Transverse colon (tissue), 4 donors: Measurements from ENCODE around the gene GPT2. TPM values are rescaled to one million over a fixed set of nuclear protein-coding genes. Genes with fewer than 3 reads are reported as not detected.

ENCODE experiments used
- DNase-seq: peaks from one replicate; pipeline ENCODE4 v3.0.0-alpha.2; 2019
- H3K27ac ChIP-seq, 4 donors: fragments of 200-600 bp; sonication (generic); 2 replicates each; pipeline ENCODE4 v1.5.1; 2016 to 2018; ENCODE audit warnings: inconsistent platforms in 4 of 4
- H3K27me3 ChIP-seq: fragments of 200-600 bp; sonication (generic); 2 replicates; pipeline ENCODE4 v1.5.1; 2017; ENCODE audit warnings: inconsistent platforms
- H3K36me3 ChIP-seq, 4 donors: fragments of 200-600 bp; sonication (generic); 2 replicates each; pipeline ENCODE4 v1.5.1; 2017 to 2019; ENCODE audit warnings: inconsistent platforms in 4 of 4
- H3K4me1 ChIP-seq, 4 donors: fragments of 200-600 bp; sonication (generic); 2 replicates each; pipeline ENCODE4 v1.5.1; 2017 to 2020; ENCODE audit warnings: inconsistent platforms in 4 of 4
- H3K4me3 ChIP-seq, 4 donors: fragments of 200-600 bp; sonication (generic); 1 replicate in 1 of 4; 2 replicates in 3 of 4; pipeline versions ENCODE4 v1.5.1 to v1.6.1; 2017 to 2019; ENCODE audit warnings: inconsistent platforms in 4 of 4
- H3K9me3 ChIP-seq, 2 donors: fragments of 200-600 bp; sonication (generic); 2 replicates each; pipeline ENCODE4 v1.5.1; 2017 to 2019; ENCODE audit warnings: inconsistent platforms in 2 of 2
- CTCF ChIP-seq, 5 experiments: fragments of 200-600 bp in 3 of 5; fragments of 450-650 bp in 2 of 5; sonication (generic) in 3 of 5; IDR thresholded peaks; 1 replicate in 2 of 5; 2 replicates in 3 of 5; pipeline ENCODE4 v1.5.1; 2016 to 2017; ENCODE audit warnings: antibody characterized with exemption in 5 of 5, inconsistent platforms in 3 of 5, mild to moderate bottlenecking in 2 of 5, moderate library complexity in 1 of 5
- EP300 ChIP-seq: sonication (generic); formaldehyde crosslinking; IDR thresholded peaks from one replicate; pipeline ENCODE4 v1.6.1; 2017; ENCODE audit warnings: antibody characterized with exemption, low read depth
- POLR2A ChIP-seq: fragments of 450-650 bp; IDR thresholded peaks from one replicate; pipeline ENCODE4 v1.6.1; 2016; ENCODE audit warnings: antibody characterized with exemption, mild to moderate bottlenecking, moderate library complexity
- POLR2AphosphoS5 ChIP-seq, 3 donors: sonication (generic); formaldehyde crosslinking; IDR thresholded peaks; one replicate each; pipeline ENCODE4 v1.6.1; 2016; ENCODE audit warnings: antibody characterized with exemption in 3 of 3
- WGBS, 2 donors: methylation state at CpG; one replicate each; pipeline ENCODE4 v1.1.5; 2018; ENCODE audit warnings: low coverage in 1 of 2; 5-methylcytosine and 5-hydroxymethylcytosine counted together
- in situ Hi-C, 4 donors: fragments of 200-750 bp; cut with MboI; loops; one replicate each; pipeline versions ENCODE4 v1.15.0 to v1.15.1; 2017; ENCODE audit warnings: low sequenced_read_pairs in 3 of 4, low pct_ligation_motif_present in 1 of 4, low pct_unique_long_range_greater_than_20kb in 1 of 4
- intact Hi-C: fragments of 100-400 bp; cut with DNase I; formaldehyde crosslinking; loops from one replicate; pipeline ENCODE4 v1.15.1; 2023; ENCODE audit warnings: low total_unique reads
- total RNA-seq, 4 donors: library from RNA; depleted of rRNA; stranded (reverse); fragments of >200 nt; gene quantifications; one replicate each; pipeline ENCODE4 v1.1.0, GENCODE V29; 2016

Gene GPT2
- total RNA-seq, 4 donors from 2014 or later = 10.9 to 29.5 (median 16.9) TPM

- no peak overlapping the region for H3K27ac ChIP-seq
- no peak overlapping the region for H3K4me3 ChIP-seq
- intact Hi-C loops (no loop called here), in situ Hi-C loops (no loop called here)
- WGBS, 2 donors = 94 to 100% methylated on average over 1 to 9 of the region's 10 CpGs
- no peak for DNase-seq
- peaks cover 0 to 17% (median 4%) of the 10 kb centered on the region in 4 donors for H3K4me1 ChIP-seq
- no peaks in the 10 kb centered on the region for H3K9me3 ChIP-seq
- no peak for TF ChIP-seq POLR2AphosphoS5 (IDR thresholded peaks at IDR 0.05)
- no peak for TF ChIP-seq POLR2A
- H3K36me3 ChIP-seq = no peaks in the 10 kb centered on the region
- H3K27me3 ChIP-seq = no peaks in the 10 kb centered on the region
Measured at GRCh38 chr16:46897471-46897870, 13.3 kb downstream of the GPT2 start.

- no peaks in the 10 kb centered on the region for H3K27me3 ChIP-seq
- no peak overlapping the region for H3K27ac ChIP-seq
- DNase-seq = no peak
- no peak overlapping the region for H3K4me3 ChIP-seq
- in situ Hi-C loops (no loop called here), intact Hi-C loops (no loop called here)
- H3K9me3 ChIP-seq = no peaks in the 10 kb centered on the region
- H3K4me1 ChIP-seq = peaks cover 0 to 16% (median 7%) of the 10 kb centered on the region in 4 donors
- H3K36me3 ChIP-seq = no peaks in the 10 kb centered on the region
- no peak for TF ChIP-seq CTCF (IDR thresholded peaks at IDR 0.05)
- TF ChIP-seq POLR2AphosphoS5 (IDR thresholded peaks at IDR 0.05) = no peak
- no peak for TF ChIP-seq EP300
- TF ChIP-seq POLR2A = no peak
- 94 to 100% methylated on average over 4 to 13 of the region's 13 CpGs for WGBS, 2 donors
Measured at GRCh38 chr16:46898006-46898405, 13.8 kb downstream of the GPT2 start.

DNA sequence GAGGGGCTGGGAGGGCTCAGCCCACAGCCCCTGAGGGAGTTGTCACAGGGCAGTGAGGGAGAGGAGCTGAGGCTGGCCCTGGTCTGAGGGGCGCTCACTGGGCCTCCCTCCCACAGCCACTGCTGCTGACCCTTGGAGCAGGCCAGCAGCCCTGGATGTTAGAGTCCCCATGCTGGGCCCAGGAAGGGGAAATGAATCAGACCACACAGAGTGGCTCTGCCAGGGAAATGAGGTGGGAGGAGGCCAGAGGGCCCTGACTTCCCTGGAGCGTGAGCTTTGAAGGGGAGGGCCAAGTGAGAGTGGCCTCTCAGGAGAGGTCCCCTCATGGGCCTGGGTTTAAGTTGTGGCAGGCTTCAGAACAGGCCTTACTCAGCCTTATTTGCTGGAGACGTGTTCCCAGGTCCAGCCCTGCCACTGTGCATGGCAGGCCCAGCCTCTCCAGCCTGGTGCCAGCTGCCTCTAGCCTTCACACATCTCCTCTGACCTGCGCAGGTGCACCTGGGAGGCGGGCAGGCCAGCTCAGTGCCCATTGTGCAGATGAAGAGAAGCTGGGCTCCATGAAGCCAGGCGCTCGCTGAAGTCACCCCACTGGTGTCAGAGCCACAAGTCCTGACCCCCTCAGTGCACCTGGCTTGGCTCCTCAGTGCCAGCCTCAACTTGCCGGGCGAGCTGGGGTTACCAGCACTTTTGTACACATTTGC is 15.4 kb downstream of the GPT2 start:
- Histone ChIP-seq H3K9me3 (no peaks in the 10 kb centered on the region), H3K36me3 (no peaks in the 10 kb centered on the region), H3K27me3 (no peaks in the 10 kb centered on the region), H3K27ac (no peak overlapping the region), H3K4me3 (no peak overlapping the region), H3K4me1 (peaks cover 0 to 27% (median 20%) of the 10 kb centered on the region in 4 donors)
- no peak for DNase-seq
- intact Hi-C loops = no loop called here
- in situ Hi-C loops = no loop called here
- TF ChIP-seq EP300 (no peak), POLR2A (no peak), CTCF (IDR thresholded peaks at IDR 0.05) (no peak)
- WGBS, 2 donors = 98% methylated on average over 8 of the region's 9 CpGs; no CpG with 5 or more reads in 1 of the 2 donors

GRCh38 chr16:46900455-46901235 is 16.5 kb downstream of the GPT2 start:
- Histone ChIP-seq H3K27me3 (no peaks in the 10 kb centered on the region), H3K27ac (no peak overlapping the region), H3K4me3 (no peak overlapping the region), H3K9me3 (no peaks in the 10 kb centered on the region), H3K36me3 (no peaks in the 10 kb centered on the region), H3K4me1 (peaks cover 0 to 29% (median 20%) of the 10 kb centered on the region in 4 donors)
- no peak for DNase-seq
- WGBS, 2 donors = 83% methylated on average over 16 of the region's 19 CpGs; no CpG with 5 or more reads in 1 of the 2 donors
- in situ Hi-C loops = no loop called here
- TF ChIP-seq POLR2A (no peak), POLR2AphosphoS5 (IDR thresholded peaks at IDR 0.05) (no peak), EP300 (no peak), CTCF (IDR thresholded peaks at IDR 0.05) (no peak)
- intact Hi-C loops = no loop called here
